ENCODE data around the gene LAMTOR3.

- TF ChIP-seq CTCF (conservative IDR thresholded peaks at IDR 0.05; ENCODE audit: low read length) (no peak), EZH2phosphoT487 (IDR thresholded peaks at IDR 0.05; ENCODE audit: borderline replicate concordance) (no peak)
These were observed 41.0 kb downstream of the LAMTOR3 start for GRCh38 chr4:99853190-99853589.
